Activated T-cell treated with anti-CD3 and anti-CD28 coated beads, Interleukin-2, amount 50 U/mL, for 4 hours (primary cell): ENCODE results near the gene RASSF9. TPM values are rescaled to one million over a fixed set of nuclear protein-coding genes. Genes with fewer than 3 reads are reported as not detected.

Source experiments
- ATAC-seq, 2 donors: fragments of 200-7000 bp; cut with Tn5 transposase; one replicate each; pipeline ENCODE4 v1.10.0; 2021
- DNase-seq: peaks from one replicate; pipeline ENCODE4 v3.0.0-alpha.2; 2020
- H3K27me3 Mint-ChIP-seq: one replicate; pipeline ENCODE4 v1.8.0; 2021; ENCODE audit warnings: low read depth, mixed read lengths
- H3K36me3 Mint-ChIP-seq: one replicate; pipeline ENCODE4 v1.8.0; 2022; ENCODE audit warnings: mixed read lengths; ENCODE audit not compliant: insufficient read depth
- H3K4me1 Mint-ChIP-seq: one replicate; pipeline ENCODE4 v1.8.0; 2021; ENCODE audit warnings: low read depth, mixed read lengths
- H3K4me3 Mint-ChIP-seq: one replicate; pipeline ENCODE4 v1.8.0; 2021; ENCODE audit warnings: mild to moderate bottlenecking, moderate library complexity, mixed read lengths
- H3K9me3 Mint-ChIP-seq: one replicate; pipeline ENCODE4 v1.8.0; 2021; ENCODE audit warnings: mixed read lengths
- total RNA-seq, 3 donors: library from RNA; stranded (reverse); gene quantifications; one replicate each; pipeline ENCODE4 v1.2.1, GENCODE V29; 2021

The RASSF9 gene
- total RNA-seq, result not detected

DNA sequence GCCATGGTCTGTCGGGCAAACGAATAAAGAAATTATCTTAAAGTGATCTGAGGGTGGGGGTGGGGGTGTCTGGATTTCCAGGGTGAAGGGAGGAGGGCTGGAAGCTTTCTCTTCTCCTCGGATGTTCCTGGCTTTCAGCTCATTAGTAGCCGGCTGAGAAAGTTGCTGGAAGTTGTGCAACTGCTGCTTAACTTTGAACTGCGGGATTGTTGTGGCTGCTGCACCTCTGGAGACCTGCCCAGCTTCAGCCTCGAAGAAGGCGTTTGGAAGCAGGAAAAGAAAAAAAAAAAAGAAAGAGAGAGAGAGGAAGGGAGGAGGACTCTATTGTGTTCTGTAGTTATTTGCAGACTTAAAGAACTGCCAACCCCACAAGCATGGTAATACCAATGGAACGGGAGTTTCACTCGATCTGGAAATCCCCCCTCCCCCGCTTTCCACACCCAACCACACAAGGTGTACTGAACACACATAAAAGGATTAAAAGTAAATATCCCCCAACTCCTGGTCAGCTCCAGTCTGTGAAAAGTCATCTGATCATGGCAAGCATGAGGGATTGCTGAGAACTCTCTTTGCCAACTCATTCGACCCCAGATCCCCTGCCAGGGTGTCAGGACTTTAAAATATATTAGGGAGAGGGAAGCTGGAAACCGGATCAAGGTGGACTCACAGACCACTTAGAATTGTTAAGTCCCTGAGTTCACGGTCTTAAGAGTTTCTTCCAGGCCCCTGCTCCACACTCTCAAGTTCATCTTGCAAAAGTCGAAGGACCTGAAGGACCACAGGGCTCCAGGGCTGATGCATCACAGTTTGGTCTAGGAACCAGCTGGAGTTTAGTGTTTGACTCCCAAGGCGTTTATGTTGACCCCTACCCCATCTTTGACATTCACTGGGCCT, at the start of gene RASSF9:
Gene RASSF9 (minus strand): TSS at position 213 of the 894 bp plus-strand sequence. CDS start 208 bp downstream, at position 5.
- Mint-ChIP-seq H3K27me3 (no peaks in the 10 kb centered on the region), H3K36me3 (no peaks in the 10 kb centered on the region), H3K9me3 (no peaks in the 10 kb centered on the region), H3K4me1 (no peaks in the 10 kb centered on the region), H3K4me3 (no peak within 1 kb of the TSS)
- no peak for ATAC-seq
- no peak for DNase-seq

DNA sequence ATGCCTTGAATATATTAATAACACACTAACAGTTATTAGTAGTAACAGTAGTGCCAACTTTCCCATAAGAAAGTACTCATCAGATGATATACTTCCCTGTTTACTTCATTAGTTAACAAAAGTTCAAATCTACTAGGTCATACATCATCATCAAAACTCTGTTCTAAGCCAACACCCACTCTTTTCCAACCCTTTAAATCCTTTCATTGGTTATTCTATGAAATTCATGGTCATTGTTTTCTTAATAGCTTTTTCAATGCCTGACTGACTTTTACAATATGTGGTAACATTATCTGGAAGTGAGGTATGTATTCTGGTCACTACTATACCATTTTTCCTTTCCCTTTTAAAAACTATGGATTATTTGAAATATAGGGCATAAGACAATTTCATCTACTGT, 47.6 kb upstream of the RASSF9 start:
- Mint-ChIP-seq H3K9me3 (no peaks in the 10 kb centered on the region), H3K4me1 (no peaks in the 10 kb centered on the region), H3K4me3 (no peak overlapping the region), H3K27me3 (peaks cover 3% of the 10 kb centered on the region), H3K36me3 (no peaks in the 10 kb centered on the region)
- no peak for DNase-seq
- ATAC-seq, result no peak

DNA sequence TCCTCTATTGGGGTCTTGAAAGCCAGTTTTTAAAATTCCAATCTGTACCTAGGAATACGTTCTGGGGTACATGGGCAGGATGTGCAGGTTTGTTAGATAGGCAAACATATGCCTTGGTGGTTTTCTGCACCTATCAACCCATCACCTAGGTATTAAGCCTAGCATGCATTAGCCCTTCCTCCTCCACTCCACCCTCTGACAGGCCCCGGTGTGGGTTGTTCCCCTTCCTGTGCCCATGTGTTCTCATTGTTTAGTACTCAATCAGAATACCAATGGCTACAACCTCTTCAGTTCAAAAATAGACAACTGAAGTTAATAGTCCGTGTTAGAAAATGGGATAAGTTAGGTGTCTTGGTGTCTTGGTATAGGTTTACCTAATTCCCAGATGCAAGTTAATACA, 41.2 kb upstream of the RASSF9 start:
- no peak for ATAC-seq
- no peaks in the 10 kb centered on the region for H3K9me3 Mint-ChIP-seq
- H3K4me3 Mint-ChIP-seq, result no peak overlapping the region
- no peak for DNase-seq
- H3K27me3 Mint-ChIP-seq, result peaks cover 3% of the 10 kb centered on the region
- no peaks in the 10 kb centered on the region for H3K4me1 Mint-ChIP-seq
- no peaks in the 10 kb centered on the region for H3K36me3 Mint-ChIP-seq

DNA sequence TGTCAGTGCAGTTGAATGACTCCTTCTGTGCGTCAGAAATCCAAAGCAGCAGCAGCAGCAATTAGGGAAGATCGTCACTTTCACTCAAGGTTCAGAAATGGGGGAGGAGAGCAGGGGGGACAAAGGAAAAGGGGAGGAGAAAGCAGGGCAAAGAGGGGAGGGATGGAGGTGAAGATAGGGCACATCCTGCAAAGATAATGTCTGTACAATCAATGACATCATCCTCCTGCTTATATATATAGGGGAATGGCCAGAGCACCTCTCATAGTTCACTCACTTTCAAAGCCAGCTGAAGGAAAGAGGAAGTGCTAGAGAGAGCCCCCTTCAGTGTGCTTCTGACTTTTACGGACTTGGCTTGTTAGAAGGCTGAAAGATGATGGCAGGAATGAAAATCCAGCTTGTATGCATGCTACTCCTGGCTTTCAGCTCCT, 37.8 kb upstream of the RASSF9 start, which contains the start of gene NTS:
Gene NTS (plus strand): TSS at position 265 of the 431 bp plus-strand sequence. CDS start 109 bp downstream, at position 374.
- ATAC-seq, result no peak
- H3K4me1 Mint-ChIP-seq, result no peaks in the 10 kb centered on the region
- H3K36me3 Mint-ChIP-seq, result no peaks in the 10 kb centered on the region
- H3K4me3 Mint-ChIP-seq, result no peak within 1 kb of the TSS
- H3K9me3 Mint-ChIP-seq, result no peaks in the 10 kb centered on the region
- no peaks in the 10 kb centered on the region for H3K27me3 Mint-ChIP-seq
- no peak for DNase-seq

DNA sequence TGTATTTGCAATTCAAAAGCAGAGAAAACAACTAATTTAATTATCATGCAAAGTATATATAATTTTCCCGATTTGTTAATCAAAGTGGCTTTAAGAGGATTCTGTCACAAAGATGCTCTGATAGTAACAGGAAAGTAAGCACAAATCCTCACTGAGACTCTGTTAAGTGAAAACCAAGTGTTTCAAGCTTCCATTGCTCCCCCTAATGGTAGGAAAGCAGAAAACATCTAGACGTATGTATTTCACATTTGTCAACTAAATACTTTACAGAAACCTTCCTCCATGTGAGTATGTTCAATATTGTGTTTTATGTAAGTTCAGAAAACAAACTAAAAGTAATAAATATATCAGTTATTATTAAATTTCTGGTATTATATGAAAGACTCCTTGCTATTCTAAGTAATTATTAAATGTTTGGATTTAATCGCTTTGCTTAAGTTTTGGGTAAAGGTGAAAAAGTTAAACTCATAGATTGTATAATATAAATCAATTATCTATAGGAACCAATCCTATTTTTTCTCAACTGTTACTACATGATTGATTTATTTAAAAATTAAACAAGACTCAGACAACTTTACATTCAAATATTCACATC, 36.4 kb upstream of the RASSF9 start:
- Mint-ChIP-seq H3K36me3 (no peaks in the 10 kb centered on the region), H3K4me3 (no peak overlapping the region), H3K27me3 (no peaks in the 10 kb centered on the region), H3K9me3 (no peaks in the 10 kb centered on the region), H3K4me1 (no peaks in the 10 kb centered on the region)
- ATAC-seq (no peak), DNase-seq (no peak)

DNA sequence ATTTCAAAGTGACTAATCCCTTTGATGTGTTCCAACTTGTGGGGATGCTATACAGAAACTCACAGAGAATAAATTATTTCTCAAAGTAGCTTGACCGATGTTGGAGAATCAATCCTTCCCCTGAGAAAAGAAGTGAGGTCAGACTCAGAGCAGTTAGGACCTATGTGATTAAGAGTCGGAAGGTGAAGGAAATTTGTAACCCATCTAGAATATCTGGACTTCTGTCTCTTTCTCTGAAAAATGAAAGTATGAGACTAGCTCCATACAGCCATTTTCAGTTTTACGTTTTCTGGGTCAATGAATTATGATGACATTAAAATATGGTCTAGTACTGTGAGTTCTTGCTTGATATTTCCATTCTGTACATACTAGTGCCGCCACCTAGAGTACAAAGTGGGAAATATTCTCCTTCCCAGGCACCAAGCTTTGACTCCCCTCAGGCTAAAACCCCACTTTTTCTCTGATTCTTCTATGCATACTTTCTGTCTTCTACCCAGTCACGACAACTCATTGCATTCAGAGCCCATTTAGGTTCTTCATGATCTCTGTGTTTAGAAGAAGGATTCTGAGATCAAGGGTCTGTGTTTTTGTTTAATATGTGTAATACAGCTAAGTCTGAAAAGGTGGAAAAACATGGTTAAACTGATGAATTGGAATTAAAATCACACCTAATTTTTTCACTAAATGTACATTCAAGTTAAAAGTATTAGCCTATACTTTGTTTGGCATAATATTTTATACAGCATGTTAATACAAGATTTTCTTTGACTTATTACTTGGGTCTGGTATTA, 31.0 kb upstream of the RASSF9 start:
- H3K27me3 Mint-ChIP-seq, result no peaks in the 10 kb centered on the region
- H3K36me3 Mint-ChIP-seq, result no peaks in the 10 kb centered on the region
- no peaks in the 10 kb centered on the region for H3K9me3 Mint-ChIP-seq
- no peaks in the 10 kb centered on the region for H3K4me1 Mint-ChIP-seq
- ATAC-seq (no peak), DNase-seq (no peak)
- no peak overlapping the region for H3K4me3 Mint-ChIP-seq

DNA sequence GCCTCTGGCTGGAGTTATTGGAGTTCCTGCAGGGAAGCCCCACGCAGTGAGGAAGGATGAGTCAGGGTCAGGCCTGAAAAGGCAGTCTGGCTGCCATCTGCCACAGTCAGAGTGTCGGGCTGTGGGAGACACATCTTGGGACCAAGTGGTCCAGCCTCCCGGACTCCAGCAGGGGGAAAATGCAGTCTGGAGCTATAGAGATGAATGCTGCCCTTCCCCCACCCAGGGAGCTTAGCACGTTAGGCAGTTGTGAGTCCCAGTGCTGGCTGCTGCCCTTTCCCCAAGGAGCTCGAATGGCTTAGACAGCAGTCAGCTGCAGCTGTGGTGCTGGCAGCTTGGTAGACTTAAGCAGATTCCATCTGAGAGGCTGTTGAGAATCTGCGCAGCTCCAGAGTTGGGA, 29.7 kb upstream of the RASSF9 start:
- Mint-ChIP-seq H3K9me3 (no peaks in the 10 kb centered on the region), H3K4me1 (no peaks in the 10 kb centered on the region), H3K4me3 (no peak overlapping the region), H3K36me3 (no peaks in the 10 kb centered on the region), H3K27me3 (no peaks in the 10 kb centered on the region)
- DNase-seq (no peak), ATAC-seq (no peak)

DNA sequence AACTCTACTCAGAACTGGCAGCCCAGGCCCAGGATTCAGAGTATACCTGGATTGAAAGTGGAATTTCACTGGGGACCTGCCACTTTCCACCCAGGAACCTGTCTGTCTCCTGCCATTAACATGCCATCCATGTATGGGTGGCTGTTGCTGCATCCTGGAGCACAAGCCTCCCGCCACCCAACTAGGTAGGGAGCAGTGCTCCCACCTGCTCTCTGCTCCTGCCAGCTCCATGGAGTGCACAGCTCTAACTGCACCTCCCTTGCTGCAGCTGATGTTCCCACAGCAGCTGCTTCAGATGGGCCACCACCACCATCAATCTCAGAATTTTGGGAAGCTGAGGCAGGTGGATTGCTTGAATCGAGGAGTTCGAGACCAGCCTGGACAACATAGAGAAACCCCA, 20.8 kb upstream of the RASSF9 start:
- Mint-ChIP-seq H3K27me3 (no peaks in the 10 kb centered on the region), H3K36me3 (no peaks in the 10 kb centered on the region), H3K4me3 (no peak overlapping the region), H3K4me1 (no peaks in the 10 kb centered on the region), H3K9me3 (peaks cover 10% of the 10 kb centered on the region)
- DNase-seq (no peak), ATAC-seq (no peak)

DNA sequence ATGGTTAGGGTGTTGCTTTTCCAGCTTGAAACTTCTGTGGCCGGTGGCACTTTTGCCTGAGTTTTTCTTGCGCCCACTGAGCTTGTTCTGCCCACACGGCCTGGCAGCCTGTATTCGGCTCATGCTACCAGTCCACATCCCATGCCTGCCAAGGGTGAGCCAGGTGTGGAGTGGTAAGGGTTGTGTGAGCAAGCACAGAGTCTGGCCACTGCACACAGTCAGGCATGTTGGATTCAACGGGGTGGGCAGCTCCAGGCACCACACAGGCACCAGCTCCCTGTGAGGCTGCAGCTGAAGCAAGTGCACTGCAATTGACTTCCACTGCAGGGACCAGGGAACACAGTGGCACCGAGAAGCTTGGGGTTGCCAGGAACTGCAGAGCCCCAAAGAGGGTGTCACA, 19.1 kb upstream of the RASSF9 start:
- Mint-ChIP-seq H3K4me1 (no peaks in the 10 kb centered on the region), H3K36me3 (no peaks in the 10 kb centered on the region), H3K27me3 (no peaks in the 10 kb centered on the region), H3K4me3 (no peak overlapping the region), H3K9me3 (peaks cover 13% of the 10 kb centered on the region)
- DNase-seq, result no peak
- ATAC-seq, result no peak

DNA sequence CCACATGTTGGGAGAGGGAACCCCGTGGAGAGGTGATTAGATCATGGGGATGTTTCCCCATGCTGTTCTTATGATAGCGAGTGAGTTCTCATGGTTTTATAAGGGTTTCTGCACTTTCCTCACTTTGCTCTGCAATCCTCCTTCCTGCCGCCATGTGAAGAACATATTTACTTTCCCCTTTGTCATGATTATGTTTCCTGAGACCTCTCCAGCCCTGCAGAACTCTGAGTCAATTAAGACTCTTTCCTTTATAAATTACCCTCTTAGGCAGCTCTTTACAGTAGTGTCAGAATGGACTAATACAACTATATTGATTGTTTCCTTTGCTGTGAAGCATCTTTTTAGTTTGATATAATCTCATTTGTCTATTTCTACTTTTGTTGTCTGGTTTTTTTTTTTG, 13.1 kb upstream of the RASSF9 start:
- DNase-seq (no peak), ATAC-seq (no peak)
- Mint-ChIP-seq H3K9me3 (peaks cover 11% of the 10 kb centered on the region), H3K27me3 (no peaks in the 10 kb centered on the region), H3K4me1 (no peaks in the 10 kb centered on the region), H3K4me3 (no peak overlapping the region), H3K36me3 (no peaks in the 10 kb centered on the region)

DNA sequence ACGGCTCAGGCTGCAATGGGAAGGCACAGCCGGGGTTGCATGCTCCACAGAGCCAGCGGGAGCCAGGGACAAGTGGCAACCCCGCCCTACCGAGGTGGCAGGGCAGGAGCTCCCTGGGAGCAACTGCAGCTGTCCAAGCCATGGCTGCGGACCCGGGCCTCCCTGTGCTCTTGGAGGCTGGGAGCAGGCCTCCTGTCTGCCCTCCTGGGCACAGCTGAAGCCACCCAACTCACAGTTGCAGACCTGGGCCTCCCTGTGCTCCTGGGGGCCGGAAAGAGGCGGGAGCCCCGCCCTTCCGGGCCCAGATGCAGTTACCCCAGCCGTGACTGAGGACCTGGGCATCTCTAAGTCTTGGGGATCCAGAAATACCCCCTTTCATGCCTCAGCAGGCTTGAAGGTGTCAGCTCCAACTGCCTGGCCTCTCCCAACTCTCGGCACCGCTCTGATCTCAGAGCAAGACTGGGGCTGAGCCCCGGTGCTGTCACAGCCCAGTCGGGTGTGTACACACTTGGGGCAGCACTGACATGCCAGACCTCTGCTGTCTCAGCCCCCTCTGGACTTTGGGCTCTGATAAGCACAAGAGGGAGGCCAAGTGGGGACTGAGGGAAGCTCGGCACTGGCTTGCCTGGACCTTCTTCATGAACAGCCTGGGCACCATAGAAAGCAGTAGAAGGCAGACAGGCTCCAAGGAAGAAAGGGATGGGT, 7.5 kb upstream of the RASSF9 start:
- no peak for ATAC-seq
- Mint-ChIP-seq H3K27me3 (no peaks in the 10 kb centered on the region), H3K36me3 (no peaks in the 10 kb centered on the region), H3K4me3 (no peak overlapping the region), H3K9me3 (peaks cover 6% of the 10 kb centered on the region), H3K4me1 (no peaks in the 10 kb centered on the region)
- DNase-seq, result no peak

DNA sequence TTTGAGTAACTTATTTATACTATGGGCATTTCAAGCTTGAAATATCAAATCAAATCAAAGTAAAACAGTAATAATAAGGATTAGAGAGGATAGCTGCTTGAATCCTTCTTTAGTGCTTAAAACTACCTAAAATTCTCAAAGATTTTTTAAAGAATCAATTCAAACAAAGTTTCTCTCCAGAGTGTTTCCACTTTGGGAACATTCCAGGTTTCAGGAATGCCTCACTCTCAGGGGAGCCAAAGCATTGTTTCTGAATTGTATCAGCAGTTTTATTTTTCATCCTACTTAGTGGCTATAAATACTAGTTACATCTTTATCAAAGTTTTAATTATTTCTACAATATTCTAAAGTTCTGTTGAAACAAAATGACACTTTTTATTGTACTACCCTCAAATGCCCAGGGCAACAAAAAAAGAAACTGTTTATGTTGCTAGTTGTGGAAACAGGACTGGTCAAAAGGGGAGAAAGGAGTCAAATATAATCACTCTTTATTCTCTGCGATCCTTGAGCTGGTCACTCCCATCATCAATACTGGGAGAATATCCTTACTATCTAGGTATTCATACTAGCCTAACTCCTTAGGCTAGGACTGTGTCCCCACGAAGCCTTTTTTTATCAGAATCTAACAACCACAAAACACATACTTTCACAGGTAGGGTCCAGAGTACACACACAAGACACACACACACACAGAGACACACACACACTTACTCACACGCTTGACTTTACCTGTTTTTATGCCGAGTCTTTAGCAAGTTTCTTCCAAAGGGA, 598 bp downstream of the RASSF9 start:
- no peaks in the 10 kb centered on the region for H3K36me3 Mint-ChIP-seq
- DNase-seq (no peak), ATAC-seq (no peak)
- H3K4me3 Mint-ChIP-seq, result no peak overlapping the region
- H3K4me1 Mint-ChIP-seq, result no peaks in the 10 kb centered on the region
- no peaks in the 10 kb centered on the region for H3K27me3 Mint-ChIP-seq
- no peaks in the 10 kb centered on the region for H3K9me3 Mint-ChIP-seq

DNA sequence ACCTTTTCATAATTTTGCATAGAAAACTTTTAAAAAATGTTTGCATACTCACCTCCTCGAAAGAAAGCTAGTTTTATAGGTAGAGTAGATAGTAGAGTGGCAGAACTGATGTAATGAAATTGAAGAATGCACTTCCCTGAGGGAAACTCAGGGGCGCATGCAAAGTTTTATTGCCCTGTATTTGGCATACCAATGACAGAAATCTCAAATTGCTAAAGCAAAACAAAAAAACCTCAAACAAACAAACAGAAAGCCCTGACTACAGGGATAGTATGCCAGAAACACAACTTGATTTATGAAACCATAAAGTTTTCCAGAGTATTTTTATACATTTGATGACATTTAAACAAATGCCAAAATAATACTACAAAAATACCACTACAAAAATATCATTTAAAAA, 1.8 kb downstream of the RASSF9 start:
- ATAC-seq (no peak), DNase-seq (no peak)
- H3K36me3 Mint-ChIP-seq, result no peaks in the 10 kb centered on the region
- no peaks in the 10 kb centered on the region for H3K27me3 Mint-ChIP-seq
- no peaks in the 10 kb centered on the region for H3K9me3 Mint-ChIP-seq
- H3K4me3 Mint-ChIP-seq, result no peak overlapping the region
- no peaks in the 10 kb centered on the region for H3K4me1 Mint-ChIP-seq
